ENCODE measurements around the gene PARD3B.
"Not testable (repeated sequence)": the region's sequence is repeated elsewhere in the genome, so short reads cannot be mapped to it uniquely, and the experiment has no call there.

Gene PARD3B

GRCh38 chr2:204545861-204546735, 823 bp downstream of the PARD3B start:
- peak; percentile 11 for DNase-seq

GRCh38 chr2:204550751-204551511, 5.7 kb downstream of the PARD3B start:
- DNase-seq = no peak

DNA sequence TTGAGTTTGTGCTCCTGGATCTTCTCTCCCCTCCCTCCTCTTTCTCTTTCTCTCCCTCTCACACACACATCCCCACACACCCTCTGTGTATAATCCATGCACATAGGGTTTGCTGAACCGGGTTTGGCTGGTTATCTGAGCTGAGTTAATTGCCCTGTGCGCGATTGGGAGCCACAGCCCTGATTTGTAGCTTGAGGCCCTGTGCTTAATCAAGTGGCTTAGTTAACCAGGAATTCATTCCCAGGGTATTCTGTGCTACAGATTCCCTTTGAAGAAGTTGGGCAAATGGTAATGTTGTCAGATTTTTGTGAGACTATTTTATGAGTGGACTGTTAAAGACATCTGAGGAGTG, 6.2 kb downstream of the PARD3B start:
- no peak for DNase-seq

DNA sequence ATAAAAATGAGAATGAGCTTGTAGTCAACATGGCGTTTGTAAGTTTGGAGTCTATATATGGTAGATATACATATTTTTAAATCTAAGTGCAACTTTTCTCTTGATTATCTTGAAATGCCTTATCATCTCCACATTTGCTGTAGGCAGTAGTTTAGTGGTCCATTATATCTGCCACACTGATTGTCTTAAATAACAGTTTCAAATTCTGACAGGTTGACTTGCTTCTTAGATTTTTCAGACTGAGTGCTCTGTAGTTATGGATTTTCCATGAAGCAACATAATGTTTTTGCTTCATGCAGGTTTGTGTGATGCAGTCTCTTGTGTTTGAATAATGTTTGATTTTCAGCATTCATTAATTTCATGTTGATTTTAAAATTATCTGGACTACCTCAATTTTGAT, 12.3 kb downstream of the PARD3B start:
- DNase-seq = no peak

DNA sequence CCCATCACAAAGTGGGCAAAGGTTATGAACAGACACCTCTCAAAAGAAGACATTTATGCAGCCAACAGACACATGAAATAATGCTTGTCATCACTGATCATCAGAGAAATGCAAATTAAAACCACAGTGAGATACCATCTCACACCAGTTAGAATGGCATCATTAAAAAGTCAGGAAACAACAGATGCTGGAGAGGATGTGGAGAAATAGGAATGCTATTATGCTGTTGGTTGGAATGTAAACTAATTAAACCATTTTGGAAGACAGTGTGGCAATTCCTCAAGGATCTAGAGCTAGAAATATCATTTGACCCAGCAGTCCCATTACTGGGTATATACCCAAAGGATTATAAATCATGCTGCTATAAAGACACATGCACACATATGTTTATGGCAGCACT, 14.1 kb downstream of the PARD3B start:
- DNase-seq = not testable (repeated sequence)

DNA sequence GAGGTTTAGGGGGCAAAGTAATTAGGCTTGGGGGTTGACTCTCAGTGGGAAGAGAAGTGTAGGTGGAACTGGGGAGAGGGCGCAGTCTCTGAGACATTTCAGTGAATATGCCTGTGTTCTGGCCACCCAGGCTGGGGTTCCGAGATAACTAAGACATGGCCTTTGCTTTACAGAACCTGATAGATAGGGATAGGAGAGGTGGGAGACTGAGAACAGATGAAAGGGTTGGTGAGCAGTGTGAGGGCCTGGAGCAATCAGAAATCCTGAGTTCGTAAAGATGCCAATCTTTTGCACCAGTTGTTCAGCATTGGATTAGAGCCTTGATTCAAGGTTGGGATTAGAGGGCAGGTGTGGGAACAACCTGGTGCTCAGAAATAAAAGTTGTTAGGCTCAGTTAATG, 15.6 kb downstream of the PARD3B start:
- no peak for DNase-seq

- DNase-seq = no peak
Observed at GRCh38 chr2:204561771-204562170, 16.5 kb downstream of the PARD3B start.

GRCh38 chr2:204566439-204566838, 21.2 kb downstream of the PARD3B start:
- no peak for DNase-seq

- DNase-seq = no peak
Observed at GRCh38 chr2:204570421-204570820, 25.1 kb downstream of the PARD3B start.

DNA sequence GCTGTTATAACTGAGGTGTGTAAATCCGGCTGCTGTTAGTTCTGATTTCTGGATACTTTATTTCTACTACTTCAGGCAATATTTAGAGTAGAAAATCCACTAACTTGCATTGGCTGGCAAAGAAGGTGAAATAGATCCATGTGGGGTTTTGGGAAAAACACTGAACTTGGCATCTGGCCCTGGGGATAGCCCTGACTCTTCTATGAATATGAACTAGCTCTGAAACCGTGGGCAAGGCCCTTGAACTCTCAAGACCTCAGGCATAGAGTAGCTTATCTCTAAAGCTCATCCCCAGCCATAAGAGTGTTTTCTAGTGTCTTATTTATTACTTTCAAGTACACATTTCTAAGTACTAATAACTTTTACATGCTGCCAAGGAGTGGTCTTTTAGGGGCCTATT, 25.8 kb downstream of the PARD3B start:
- no peak for DNase-seq

GRCh38 chr2:204571911-204572310, 26.6 kb downstream of the PARD3B start:
- DNase-seq = no peak

DNA sequence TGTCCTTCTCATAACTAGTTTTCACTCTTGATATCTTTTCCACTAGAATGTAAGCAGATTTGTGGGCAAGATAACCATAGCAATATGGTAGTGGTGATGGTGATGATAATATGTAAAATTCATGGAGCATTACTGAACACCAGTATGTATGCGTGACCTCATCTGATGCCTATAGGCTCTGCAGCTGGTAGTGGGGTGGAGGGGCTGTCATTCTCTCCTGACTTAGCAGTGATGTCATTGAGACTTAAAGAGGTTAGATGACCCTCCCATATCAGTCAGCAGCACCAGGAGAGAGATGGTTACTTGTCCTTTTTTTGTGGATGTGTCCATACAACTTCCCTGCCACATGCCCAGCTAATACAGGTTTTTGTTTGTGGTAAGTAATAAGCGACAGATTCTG, 27.9 kb downstream of the PARD3B start:
- no peak for DNase-seq

DNA sequence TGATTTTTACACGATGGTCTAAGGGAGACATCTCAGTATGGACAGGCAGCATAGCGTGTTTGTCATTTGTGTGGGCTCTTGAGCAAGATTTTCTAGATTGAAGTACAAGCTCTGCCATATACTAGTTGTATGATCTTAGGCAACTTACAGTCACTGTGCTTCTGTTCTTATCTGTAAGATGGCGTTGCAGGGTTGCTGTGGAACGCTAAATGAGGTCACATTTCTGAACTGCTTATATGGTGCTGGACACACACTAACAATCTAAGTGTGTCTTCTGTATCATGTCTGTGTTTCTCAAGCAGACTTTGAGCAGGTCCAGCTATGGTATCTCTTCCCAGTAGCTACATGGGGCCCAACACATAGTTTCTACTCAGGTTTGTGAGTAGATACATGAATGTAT, 29.2 kb downstream of the PARD3B start:
- DNase-seq = no peak

DNA sequence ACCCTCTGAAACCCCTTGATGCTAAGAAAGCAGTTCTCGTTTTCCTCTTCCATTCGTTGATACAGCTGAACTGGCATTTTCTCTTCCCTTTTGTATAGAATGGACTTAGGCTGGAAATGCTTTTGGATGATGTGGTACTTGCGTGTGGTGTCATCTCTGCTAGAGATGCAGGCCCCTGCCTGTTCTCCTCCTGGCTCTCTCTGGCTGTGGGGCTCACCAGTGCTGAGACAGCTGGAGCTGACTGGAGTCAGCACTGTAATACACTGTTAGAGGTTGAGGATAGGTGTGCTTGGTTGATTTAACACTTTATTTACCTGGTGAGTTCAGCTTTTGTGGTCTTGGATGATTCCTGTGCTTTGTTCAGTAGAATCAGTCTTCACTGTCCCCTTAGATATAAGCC, 30.2 kb downstream of the PARD3B start:
- DNase-seq = no peak

DNA sequence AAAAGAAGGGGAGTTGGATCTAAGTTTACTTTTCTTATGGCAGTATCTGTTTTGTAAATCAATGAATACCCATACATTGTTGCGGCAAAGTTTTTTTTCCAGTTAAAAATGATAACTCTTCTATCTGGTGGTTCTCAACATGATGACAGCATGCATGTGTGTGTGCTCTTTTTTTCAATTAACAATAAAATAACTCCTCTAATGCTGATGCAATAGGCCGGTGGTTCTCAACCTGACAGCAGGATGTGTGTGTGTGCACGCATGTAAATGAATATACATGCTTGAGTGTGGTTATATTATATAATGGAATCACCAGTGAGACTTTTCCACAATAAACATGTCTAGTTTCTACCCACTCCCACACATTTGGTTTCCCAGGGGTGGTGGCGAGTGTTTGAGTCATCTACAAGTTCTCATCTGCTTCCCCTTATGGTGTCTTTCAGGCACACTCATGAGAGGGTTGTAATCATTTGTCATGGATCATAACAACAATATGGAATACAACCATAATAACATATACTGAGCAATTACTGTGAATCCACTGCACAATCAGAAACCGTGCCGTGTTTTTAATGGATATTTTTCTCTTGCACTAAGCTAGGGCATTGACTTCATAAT, 31.2 kb downstream of the PARD3B start:
- peak; percentile 23 for DNase-seq

- no peak for DNase-seq
Observed at GRCh38 chr2:204578928-204579598, 33.8 kb downstream of the PARD3B start.

- no peak for DNase-seq
Observed at GRCh38 chr2:204581946-204582345, 36.7 kb downstream of the PARD3B start.

DNA sequence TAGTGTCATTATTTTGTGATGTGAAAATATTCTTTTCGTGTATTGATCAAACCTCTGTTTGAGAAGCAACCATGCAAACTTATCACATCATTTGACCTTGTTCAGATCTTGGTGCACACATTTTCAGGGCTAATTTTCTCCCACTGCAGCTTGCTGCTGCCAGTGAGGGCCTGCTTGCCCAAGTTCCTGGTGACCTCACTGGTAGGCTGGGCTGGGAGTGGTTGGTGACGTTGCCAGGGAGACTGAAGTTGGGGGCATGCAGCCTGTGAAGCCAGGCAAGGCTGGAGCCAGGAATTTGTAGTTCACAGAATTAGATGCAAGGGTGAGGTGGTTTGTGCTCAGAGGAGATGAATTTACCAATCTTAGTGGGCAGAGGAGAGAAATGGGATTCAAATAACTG, 38.5 kb downstream of the PARD3B start:
- DNase-seq = no peak

- DNase-seq = no peak
Observed at GRCh38 chr2:204585930-204586329, 40.7 kb downstream of the PARD3B start.

GRCh38 chr2:204586444-204587180, 41.3 kb downstream of the PARD3B start:
- no peak for DNase-seq

DNA sequence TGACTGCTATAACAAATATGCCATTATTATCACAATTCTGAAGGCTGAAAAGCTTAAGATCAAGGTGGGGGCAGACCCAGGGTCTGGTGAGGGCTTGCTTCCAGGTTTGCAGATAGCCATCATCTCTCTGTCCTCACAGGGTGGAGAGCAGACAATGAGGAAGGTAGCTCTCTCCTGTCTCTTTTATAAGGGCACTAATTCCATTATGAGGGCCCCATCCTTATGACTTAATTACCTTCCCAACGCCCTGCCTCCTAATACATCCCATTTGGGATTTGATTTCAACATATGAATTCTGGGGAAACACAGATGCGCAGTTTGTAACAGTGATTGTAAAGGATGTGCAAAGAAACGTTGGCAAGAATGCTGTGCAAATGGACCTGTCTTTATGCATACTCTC, 44.8 kb downstream of the PARD3B start:
- no peak for DNase-seq

DNA sequence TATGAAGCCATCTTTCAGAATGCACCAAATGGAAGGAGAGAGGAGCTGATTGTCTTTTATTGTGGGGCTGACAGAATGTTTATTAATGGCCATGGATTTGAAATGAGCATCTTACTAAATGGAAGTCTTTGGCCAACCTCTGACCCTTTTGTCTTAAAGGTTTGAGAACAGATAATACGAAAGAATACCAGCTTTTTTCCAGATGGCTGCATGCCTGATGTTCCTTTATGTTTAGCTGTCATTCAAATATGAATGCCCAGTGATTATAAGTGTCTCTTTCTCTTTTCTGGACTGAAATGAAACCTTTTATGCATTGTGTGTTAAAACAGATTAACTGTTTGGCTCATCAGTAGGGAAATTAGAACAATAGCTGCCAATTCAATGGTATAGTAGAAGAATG, 46.0 kb downstream of the PARD3B start:
- no peak for DNase-seq

- DNase-seq = no peak
Observed at GRCh38 chr2:204604061-204604460, 58.8 kb downstream of the PARD3B start.
